Heart right ventricle (tissue), 16 donors: Measurements from ENCODE around the gene RPL3. TPM values are rescaled to one million over a fixed set of nuclear protein-coding genes. Genes with fewer than 3 reads are reported as not detected.

Experiments used
- ATAC-seq, 8 donors: fragments of 200-7000 bp; cut with Tn5 transposase; one replicate each; pipeline ENCODE4 v1.9.1; 2020; ENCODE audit warnings: mild to moderate bottlenecking in 8 of 8, moderate library complexity in 8 of 8, moderate number of reproducible peaks in 1 of 8
- DNase-seq, 2 donors: peaks; one replicate each; pipeline ENCODE4 v3.0.0-alpha.2; 2020
- H3K27ac ChIP-seq, 10 donors: fragments of 200-600 bp; sonication (generic) in 2 of 10; one replicate each; pipeline versions ENCODE4 v1.5.0 to v1.8.0; 2020 to 2022; ENCODE audit warnings: mild to moderate bottlenecking in 3 of 10
- H3K27me3 ChIP-seq, 7 donors: fragments of 200-600 bp; one replicate each; pipeline ENCODE4 v1.8.0; 2021 to 2022; ENCODE audit warnings: mild to moderate bottlenecking in 2 of 7
- H3K36me3 ChIP-seq, 9 donors: fragments of 200-600 bp; sonication (generic) in 1 of 9; one replicate each; pipeline versions ENCODE4 v1.5.0 to v1.8.0; 2020 to 2022; ENCODE audit warnings: mild to moderate bottlenecking in 2 of 9
- H3K4me1 ChIP-seq, 9 donors: fragments of 200-600 bp; sonication (generic) in 1 of 9; one replicate each; pipeline versions ENCODE4 v1.5.0 to v1.8.0; 2020 to 2022; ENCODE audit warnings: mild to moderate bottlenecking in 4 of 9
- H3K4me3 ChIP-seq, 10 donors: fragments of 200-600 bp; sonication (generic) in 2 of 10; one replicate each; pipeline versions ENCODE4 v1.5.0 to v1.8.0; 2020 to 2022; ENCODE audit warnings: mild to moderate bottlenecking in 7 of 10, moderate library complexity in 2 of 10
- H3K9me3 ChIP-seq, 11 donors: fragments of 200-600 bp in 10 of 11; sonication (generic) in 2 of 11; one replicate each; pipeline versions ENCODE4 v1.5.0 to v1.8.0; 2013 to 2022; ENCODE audit warnings: mild to moderate bottlenecking in 2 of 11, control low read depth in 1 of 11, moderate library complexity in 1 of 11
- WGBS, 2 donors: extraction: QIAGEN DNeasy Blood & Tissue Kit; methylation state at CpG; one replicate each; pipeline ENCODE4 v1.1.7; 2013; ENCODE audit warnings: inconsistent platforms in 1 of 2; 5-methylcytosine and 5-hydroxymethylcytosine counted together
- intact Hi-C, 10 donors: fragments of 100-400 bp; cut with DNase I; formaldehyde crosslinking; loops; one replicate each; pipeline versions ENCODE4 v1.11.1 to v1.14.2; 2022
- polyA plus RNA-seq, 2 donors: library from polyadenylated mRNA; stranded (reverse); fragments of 200-250 nt; gene quantifications; one replicate each; pipeline ENCODE4 v1.2.3, GENCODE V29; 2013
- total RNA-seq, 10 donors: library from RNA; stranded (reverse); fragmentation: NEBNext Ultra II Directional in 3 of 10; extraction: Animal tissue kit (Norgen Biotek cat#: 25700) in 3 of 10; gene quantifications; one replicate each; pipeline versions ENCODE4 v1.2.1 to v1.2.4, GENCODE V29; 2021 to 2023
- TF ChIP-seq, protein P1 (sequence below), 9 donors: fragments of 200-600 bp; sonication (generic) in 2 of 9; IDR thresholded peaks; one replicate each; pipeline versions ENCODE4 v1.5.0 to v1.8.0; 2021 to 2022; ENCODE audit warnings: antibody characterized with exemption in 9 of 9, mild to moderate bottlenecking in 5 of 9, moderate library complexity in 1 of 9
- donor health status: Arrhythmogenic right ventricular cardiomyopathy.
- donor health status: ischemic (EF 13 %, LVEDD 7.1; RV severe dilation, severe dysfunction).
- donor health status: healthy with polysubstance abuse.
- donor health status: DM: no; HTN: yes; CAD: no.
- donor health status: DM: no; HTN: no; CAD: no.
- donor health status: ischemic (EF 25% LVEDD 6.9; RV normal size, moderate dysfunction).
- donor health status: ischemic (EF 25% LVEDD 5.7; RV mildly dilated, moderate dysfunction).
- donor health status: healthy.
- donor health status: DM: yes; HTN: yes; CAD: no.
- donor health status: Ischemic cardiomyopathy.
- donor health status: ischemic (EF 35%, LVEDD 5.7; RV mildly dilated, moderate dysfunction).
- donor health status: nonischemic (EF 11% LVEDD 7.7; RV severe dilation, severe dysfunction).
- donor health status: DM: yes; HTN: yes; CAD: no.
- donor health status: PGD.
- donor health status: ischemic (EF 29% LVEDD 5.4; RV normal size, mild dysfunction).
- donor health status: nonischemic (EF 23%, LVEDD 6.1; RV moderate dilation, normal function).

RPL3 gene
- total and polyA plus RNA-seq, 12 donors, result 215 to 1,621 (median 332) TPM

GRCh38 chr22:39367035-39367434, 47.6 kb upstream of the RPL3 start:
- Histone ChIP-seq H3K27me3 (no peaks in the 10 kb centered on the region), H3K27ac (no peak overlapping the region), H3K4me3 (no peak overlapping the region), H3K9me3 (peaks cover 0 to 8% (median 5%) of the 10 kb centered on the region in 11 donors), H3K36me3 (peaks cover 0 to 4% (median 0%) of the 10 kb centered on the region in 9 donors), H3K4me1 (peaks cover 0 to 29% (median 15%) of the 10 kb centered on the region in 9 donors)
- TF ChIP-seq, protein P1, sequence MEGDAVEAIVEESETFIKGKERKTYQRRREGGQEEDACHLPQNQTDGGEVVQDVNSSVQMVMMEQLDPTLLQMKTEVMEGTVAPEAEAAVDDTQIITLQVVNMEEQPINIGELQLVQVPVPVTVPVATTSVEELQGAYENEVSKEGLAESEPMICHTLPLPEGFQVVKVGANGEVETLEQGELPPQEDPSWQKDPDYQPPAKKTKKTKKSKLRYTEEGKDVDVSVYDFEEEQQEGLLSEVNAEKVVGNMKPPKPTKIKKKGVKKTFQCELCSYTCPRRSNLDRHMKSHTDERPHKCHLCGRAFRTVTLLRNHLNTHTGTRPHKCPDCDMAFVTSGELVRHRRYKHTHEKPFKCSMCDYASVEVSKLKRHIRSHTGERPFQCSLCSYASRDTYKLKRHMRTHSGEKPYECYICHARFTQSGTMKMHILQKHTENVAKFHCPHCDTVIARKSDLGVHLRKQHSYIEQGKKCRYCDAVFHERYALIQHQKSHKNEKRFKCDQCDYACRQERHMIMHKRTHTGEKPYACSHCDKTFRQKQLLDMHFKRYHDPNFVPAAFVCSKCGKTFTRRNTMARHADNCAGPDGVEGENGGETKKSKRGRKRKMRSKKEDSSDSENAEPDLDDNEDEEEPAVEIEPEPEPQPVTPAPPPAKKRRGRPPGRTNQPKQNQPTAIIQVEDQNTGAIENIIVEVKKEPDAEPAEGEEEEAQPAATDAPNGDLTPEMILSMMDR (IDR thresholded peaks at IDR 0.05), result no peak
- intact Hi-C loops, result no loop called here
- 80 to 84% methylated on average over 9 of the region's 9 CpGs for WGBS, 2 donors
- DNase-seq, result no peak
- ATAC-seq, result no peak

GRCh38 chr22:39365492-39365780, 46.0 kb upstream of the RPL3 start:
- Histone ChIP-seq H3K36me3 (peaks cover 0 to 4% (median 0%) of the 10 kb centered on the region in 9 donors), H3K4me1 (peaks cover 0 to 29% (median 15%) of the 10 kb centered on the region in 9 donors), H3K9me3 (no peaks in the 10 kb centered on the region), H3K27ac (no peak overlapping the region), H3K4me3 (no peak overlapping the region), H3K27me3 (no peaks in the 10 kb centered on the region)
- ATAC-seq, result no peak
- WGBS, 2 donors, result 83 to 96% methylated on average over 3 of the region's 3 CpGs
- TF ChIP-seq, protein P1 (IDR thresholded peaks at IDR 0.05), result no peak
- intact Hi-C loops, result no loop called here
- DNase-seq, result no peak

DNA sequence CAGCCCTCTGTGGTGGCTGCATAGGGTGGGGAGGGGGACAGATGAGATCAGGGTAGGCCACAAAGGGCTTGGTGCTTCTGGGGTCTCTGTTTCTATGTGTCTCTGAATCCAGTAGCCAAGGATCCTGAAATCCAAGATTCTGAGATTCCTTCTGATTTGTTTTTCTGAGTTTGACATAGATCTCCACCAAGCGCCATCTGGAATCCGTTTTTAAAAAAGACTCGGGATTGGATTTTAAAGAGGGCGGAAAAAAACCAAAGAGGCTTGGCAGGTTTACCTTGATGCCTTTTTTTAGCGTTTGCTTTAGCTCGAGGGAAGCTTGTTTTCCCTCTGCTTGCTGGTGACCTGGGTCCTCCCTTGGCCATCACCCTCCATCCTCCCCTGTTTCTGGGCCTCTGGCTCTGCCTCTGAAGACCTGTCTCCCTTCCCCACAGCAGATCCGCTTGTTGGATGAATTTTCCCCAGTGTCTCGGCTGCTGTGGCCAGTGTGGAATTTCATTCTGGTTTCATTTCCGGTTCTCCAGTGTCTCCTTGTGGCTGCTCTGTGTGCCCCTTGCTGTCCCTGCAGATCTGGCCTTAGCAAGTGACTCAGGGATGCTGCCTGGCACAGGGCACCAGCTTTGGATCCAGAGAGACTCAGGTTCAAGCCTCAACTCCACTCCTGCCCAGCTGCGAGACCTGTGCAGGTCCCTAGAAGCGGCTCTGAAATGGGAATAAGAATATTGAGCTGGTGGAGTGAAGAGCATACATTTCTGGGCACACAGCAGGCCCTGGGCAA, 45.5 kb upstream of the RPL3 start:
- H3K36me3 ChIP-seq, result peaks cover 0 to 4% (median 0%) of the 10 kb centered on the region in 9 donors
- no peaks in the 10 kb centered on the region for H3K9me3 ChIP-seq
- intact Hi-C loops, result no loop called here
- ATAC-seq (peak in 2 of 8 donors; percentile 22 to 24), DNase-seq (no peak)
- H3K4me1 ChIP-seq, result peaks cover 0 to 29% (median 15%) of the 10 kb centered on the region in 9 donors
- TF ChIP-seq, protein P1 (IDR thresholded peaks at IDR 0.05), result peak in 4 of 9 donors; percentile 9 to 25 (median 23)
- no peak overlapping the region for H3K4me3 ChIP-seq
- H3K27me3 ChIP-seq, result no peaks in the 10 kb centered on the region
- peak overlapping the region in 5 of 10 donors; percentile 0 to 49 (median 27) for H3K27ac ChIP-seq
- WGBS, 2 donors, result 66 to 69% methylated on average over 11 of the region's 11 CpGs

- Histone ChIP-seq H3K4me3 (no peak overlapping the region), H3K36me3 (peaks cover 0 to 6% (median 0%) of the 10 kb centered on the region in 9 donors), H3K4me1 (peaks cover 0 to 29% (median 15%) of the 10 kb centered on the region in 9 donors), H3K9me3 (no peaks in the 10 kb centered on the region), H3K27ac (peak overlapping the region in 8 of 10 donors; percentile 0 to 50 (median 34)), H3K27me3 (no peaks in the 10 kb centered on the region)
- ATAC-seq, result peak in 6 of 8 donors; percentile 14 to 48 (median 34)
- no peak for DNase-seq
- intact Hi-C loops, result no loop called here
- TF ChIP-seq, protein P1 (IDR thresholded peaks at IDR 0.05), result no peak
- 57 to 68% methylated on average over 19 of the region's 19 CpGs for WGBS, 2 donors
Observed at GRCh38 chr22:39363751-39364515, 44.5 kb upstream of the RPL3 start.
